ENCODE data around the gene TBX2.

TBX2 gene

DNA sequence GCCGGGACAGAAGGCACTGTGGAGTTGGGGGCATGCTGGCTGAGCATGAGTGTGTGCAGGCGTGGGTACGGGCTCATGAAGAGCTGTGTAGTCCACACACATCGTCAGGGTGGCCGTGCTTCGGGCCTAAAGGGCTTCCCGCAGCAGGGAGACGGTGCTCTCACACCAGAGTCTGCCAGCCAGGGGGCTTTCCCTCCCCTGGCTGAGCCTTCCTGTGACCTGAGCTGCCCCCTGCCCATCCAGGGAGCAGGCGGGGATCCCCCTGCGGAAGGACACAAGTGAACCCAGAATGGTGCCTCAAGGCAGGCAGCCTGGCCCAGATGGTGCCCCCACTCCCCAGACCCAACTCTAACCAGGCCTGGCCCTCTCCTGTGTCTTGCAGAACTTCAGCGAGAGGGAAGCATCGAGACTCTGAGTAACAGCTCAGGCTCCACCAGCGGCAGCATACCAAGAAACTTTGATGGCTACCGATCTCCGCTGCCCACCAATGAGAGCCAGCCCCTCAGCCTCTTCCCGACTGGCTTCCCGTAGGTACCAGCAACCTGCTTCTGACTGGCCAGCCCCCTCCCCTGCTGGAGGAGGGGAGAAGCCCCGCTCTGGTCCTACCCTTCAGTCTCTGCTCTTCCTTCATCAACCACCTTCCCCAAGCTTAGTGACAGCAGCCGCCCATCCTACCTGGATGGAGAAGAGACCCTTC, 7.9 kb upstream of the TBX2 start:
- no peak; the same call in 2 of the 3 replicates for ATAC-seq
- TF ChIP-seq ZNF8 (CRISPR knock-in tag; IDR thresholded peaks at IDR 0.05) (no peak), SNAI2 (CRISPR knock-in tag; IDR thresholded peaks at IDR 0.05) (no peak), ZC3H10 (CRISPR knock-in tag; IDR thresholded peaks at IDR 0.05) (no peak), ZFP3 (CRISPR knock-in tag; IDR thresholded peaks at IDR 0.05) (no peak), ARNTL (CRISPR knock-in tag; IDR thresholded peaks at IDR 0.05; ENCODE audit: borderline replicate concordance, low read depth) (no peak), TOX (CRISPR knock-in tag; IDR thresholded peaks at IDR 0.05; ENCODE audit: borderline replicate concordance) (no peak), TCF4 (CRISPR knock-in tag; IDR thresholded peaks at IDR 0.05; ENCODE audit: borderline replicate concordance) (no peak), BACH2 (CRISPR knock-in tag; IDR thresholded peaks at IDR 0.05; ENCODE audit: borderline replicate concordance) (no peak), ZNF565 (CRISPR knock-in tag; conservative IDR thresholded peaks at IDR 0.05; ENCODE audit: low read depth) (no peak), RARB (CRISPR knock-in tag; IDR thresholded peaks at IDR 0.05) (no peak), GLIS3 (CRISPR knock-in tag; IDR thresholded peaks at IDR 0.05) (no peak)
- TF ChIP-seq, protein P1, sequence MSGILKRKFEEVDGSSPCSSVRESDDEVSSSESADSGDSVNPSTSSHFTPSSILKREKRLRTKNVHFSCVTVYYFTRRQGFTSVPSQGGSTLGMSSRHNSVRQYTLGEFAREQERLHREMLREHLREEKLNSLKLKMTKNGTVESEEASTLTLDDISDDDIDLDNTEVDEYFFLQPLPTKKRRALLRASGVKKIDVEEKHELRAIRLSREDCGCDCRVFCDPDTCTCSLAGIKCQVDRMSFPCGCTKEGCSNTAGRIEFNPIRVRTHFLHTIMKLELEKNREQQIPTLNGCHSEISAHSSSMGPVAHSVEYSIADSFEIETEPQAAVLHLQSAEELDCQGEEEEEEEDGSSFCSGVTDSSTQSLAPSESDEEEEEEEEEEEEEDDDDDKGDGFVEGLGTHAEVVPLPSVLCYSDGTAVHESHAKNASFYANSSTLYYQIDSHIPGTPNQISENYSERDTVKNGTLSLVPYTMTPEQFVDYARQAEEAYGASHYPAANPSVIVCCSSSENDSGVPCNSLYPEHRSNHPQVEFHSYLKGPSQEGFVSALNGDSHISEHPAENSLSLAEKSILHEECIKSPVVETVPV (CRISPR knock-in tag; IDR thresholded peaks at IDR 0.05) = no peak
- TF ChIP-seq, protein P2, sequence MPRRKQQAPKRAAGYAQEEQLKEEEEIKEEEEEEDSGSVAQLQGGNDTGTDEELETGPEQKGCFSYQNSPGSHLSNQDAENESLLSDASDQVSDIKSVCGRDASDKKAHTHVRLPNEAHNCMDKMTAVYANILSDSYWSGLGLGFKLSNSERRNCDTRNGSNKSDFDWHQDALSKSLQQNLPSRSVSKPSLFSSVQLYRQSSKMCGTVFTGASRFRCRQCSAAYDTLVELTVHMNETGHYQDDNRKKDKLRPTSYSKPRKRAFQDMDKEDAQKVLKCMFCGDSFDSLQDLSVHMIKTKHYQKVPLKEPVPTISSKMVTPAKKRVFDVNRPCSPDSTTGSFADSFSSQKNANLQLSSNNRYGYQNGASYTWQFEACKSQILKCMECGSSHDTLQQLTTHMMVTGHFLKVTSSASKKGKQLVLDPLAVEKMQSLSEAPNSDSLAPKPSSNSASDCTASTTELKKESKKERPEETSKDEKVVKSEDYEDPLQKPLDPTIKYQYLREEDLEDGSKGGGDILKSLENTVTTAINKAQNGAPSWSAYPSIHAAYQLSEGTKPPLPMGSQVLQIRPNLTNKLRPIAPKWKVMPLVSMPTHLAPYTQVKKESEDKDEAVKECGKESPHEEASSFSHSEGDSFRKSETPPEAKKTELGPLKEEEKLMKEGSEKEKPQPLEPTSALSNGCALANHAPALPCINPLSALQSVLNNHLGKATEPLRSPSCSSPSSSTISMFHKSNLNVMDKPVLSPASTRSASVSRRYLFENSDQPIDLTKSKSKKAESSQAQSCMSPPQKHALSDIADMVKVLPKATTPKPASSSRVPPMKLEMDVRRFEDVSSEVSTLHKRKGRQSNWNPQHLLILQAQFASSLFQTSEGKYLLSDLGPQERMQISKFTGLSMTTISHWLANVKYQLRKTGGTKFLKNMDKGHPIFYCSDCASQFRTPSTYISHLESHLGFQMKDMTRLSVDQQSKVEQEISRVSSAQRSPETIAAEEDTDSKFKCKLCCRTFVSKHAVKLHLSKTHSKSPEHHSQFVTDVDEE (CRISPR knock-in tag; IDR thresholded peaks at IDR 0.05) = no peak

DNA sequence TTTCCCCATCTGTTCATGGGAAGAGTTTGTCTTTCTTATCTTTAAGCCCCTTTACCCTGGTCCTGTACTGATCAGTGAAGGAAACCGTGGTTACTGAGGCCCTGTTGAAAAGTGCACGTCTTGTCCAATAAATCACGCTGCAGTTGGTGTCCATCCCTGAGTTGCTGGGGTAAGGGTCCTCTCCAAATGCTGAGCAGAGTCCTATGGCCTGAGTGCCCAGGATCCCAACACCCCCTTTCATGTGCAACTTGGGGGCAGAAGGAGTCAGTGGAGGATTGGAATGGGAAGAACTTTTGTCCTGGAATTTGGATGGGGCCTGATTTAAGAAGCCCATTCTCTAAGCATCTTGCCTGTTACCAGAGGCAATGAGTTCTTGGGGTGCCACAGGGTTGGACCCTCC, 7.0 kb upstream of the TBX2 start:
- TF ChIP-seq ISL1 (CRISPR knock-in tag; IDR thresholded peaks at IDR 0.05) = no peak
- TF ChIP-seq OSR1 (CRISPR knock-in tag; IDR thresholded peaks at IDR 0.05) = no peak
- TF ChIP-seq TOX (CRISPR knock-in tag; IDR thresholded peaks at IDR 0.05; ENCODE audit: borderline replicate concordance) = no peak
- no peak for TF ChIP-seq GLIS3 (CRISPR knock-in tag; IDR thresholded peaks at IDR 0.05)
- ATAC-seq = no peak

DNA sequence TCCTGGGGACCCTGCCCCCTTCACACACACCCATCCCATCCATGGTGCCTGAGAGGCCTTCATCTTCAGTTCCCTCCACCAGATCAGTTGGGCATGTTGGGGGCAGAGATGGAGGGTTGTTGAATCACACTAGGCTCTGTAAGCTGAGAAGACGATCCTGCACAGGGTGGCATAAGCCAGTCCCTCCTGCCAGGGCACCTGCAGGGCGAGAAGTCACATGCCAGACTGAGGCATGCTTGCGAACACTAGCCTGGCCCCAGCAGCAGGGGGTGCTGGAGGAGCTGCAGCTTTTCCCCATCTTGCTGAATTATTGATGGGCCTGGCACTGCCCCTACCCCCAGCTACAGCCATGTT, 6.1 kb upstream of the TBX2 start:
- TF ChIP-seq, protein P2 (CRISPR knock-in tag; IDR thresholded peaks at IDR 0.05) = 0 out of 2 replicates have a peak, but pooled peaks have one; percentile 9
- 0 out of 2 replicates have a peak, but pooled peaks have one; percentile 5 for TF ChIP-seq SNAI2 (CRISPR knock-in tag; IDR thresholded peaks at IDR 0.05)
- no peak for TF ChIP-seq ZNF8 (CRISPR knock-in tag; IDR thresholded peaks at IDR 0.05)
- no peak for ATAC-seq

DNA sequence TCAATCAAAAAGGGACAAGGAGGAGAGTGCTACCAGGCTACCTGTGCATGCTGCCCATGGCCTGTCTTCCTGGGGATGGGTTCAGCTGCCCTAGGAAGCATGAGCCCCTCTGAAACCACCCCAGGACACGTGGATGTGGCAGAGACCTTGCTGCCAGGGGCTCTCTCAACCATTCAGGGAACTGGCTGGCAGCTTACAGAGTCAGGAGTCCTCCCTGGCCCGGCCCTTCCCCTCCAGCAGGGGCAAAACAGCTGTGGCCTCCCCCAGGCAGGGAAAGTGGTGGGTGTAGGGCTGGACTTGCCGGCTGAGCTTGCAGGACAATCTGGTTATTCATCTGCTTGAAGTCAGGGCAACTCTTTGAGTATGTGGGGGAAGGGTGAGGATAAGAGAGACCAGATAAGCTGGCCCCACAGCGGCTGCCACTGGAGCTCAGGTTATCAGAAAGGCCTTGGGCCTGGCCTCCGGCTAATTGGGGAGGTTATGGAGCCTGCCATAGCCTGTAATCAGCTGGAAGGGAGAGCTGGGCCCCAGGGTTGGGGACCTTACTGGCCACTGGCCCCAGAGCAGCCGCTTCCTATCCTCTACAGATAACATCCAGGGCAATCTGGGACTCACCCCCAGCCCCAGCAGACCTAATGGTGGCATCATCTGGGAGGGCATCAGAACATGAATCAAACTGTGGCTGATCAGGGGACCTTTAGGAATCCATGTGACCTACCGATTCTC, 5.6 kb upstream of the TBX2 start:
- TF ChIP-seq BACH2 (CRISPR knock-in tag; IDR thresholded peaks at IDR 0.05; ENCODE audit: borderline replicate concordance) (0 out of 2 replicates have a peak, but pooled peaks have one; percentile 48), SNAI2 (CRISPR knock-in tag; IDR thresholded peaks at IDR 0.05) (0 out of 2 replicates have a peak, but pooled peaks have one; percentile 3), TCF4 (CRISPR knock-in tag; IDR thresholded peaks at IDR 0.05; ENCODE audit: borderline replicate concordance) (peak; percentile 39; the same call in 1 of the 2 replicates), ZC3H10 (CRISPR knock-in tag; IDR thresholded peaks at IDR 0.05) (no peak)
- TF ChIP-seq, protein P2 (CRISPR knock-in tag; IDR thresholded peaks at IDR 0.05) = peak; percentile 15; the same call in 1 of the 2 replicates
- TF ChIP-seq, protein P3, sequence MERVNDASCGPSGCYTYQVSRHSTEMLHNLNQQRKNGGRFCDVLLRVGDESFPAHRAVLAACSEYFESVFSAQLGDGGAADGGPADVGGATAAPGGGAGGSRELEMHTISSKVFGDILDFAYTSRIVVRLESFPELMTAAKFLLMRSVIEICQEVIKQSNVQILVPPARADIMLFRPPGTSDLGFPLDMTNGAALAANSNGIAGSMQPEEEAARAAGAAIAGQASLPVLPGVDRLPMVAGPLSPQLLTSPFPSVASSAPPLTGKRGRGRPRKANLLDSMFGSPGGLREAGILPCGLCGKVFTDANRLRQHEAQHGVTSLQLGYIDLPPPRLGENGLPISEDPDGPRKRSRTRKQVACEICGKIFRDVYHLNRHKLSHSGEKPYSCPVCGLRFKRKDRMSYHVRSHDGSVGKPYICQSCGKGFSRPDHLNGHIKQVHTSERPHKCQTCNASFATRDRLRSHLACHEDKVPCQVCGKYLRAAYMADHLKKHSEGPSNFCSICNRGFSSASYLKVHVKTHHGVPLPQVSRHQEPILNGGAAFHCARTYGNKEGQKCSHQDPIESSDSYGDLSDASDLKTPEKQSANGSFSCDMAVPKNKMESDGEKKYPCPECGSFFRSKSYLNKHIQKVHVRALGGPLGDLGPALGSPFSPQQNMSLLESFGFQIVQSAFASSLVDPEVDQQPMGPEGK (CRISPR knock-in tag; IDR thresholded peaks at IDR 0.05; ENCODE audit: borderline replicate concordance) = peak; percentile 40; the same call in 1 of the 2 replicates

More for the DNA sequence above, 5.6 kb upstream of the TBX2 start:
- ATAC-seq = no peak
